HL-60 (cell line): ENCODE measurements around the gene MEF2C.

Source experiments
- DNase-seq, 2 experiments: peaks; one replicate each; pipeline ENCODE4 v3.0.0-alpha.2; 2010 to 2020; ENCODE audit warnings: low read depth in 1 of 2, low spot score in 1 of 2
- H3K27ac ChIP-seq: fragments of 250-450 bp; sonication (Bioruptor Pico); replicated peaks from 2 replicates; pipeline ENCODE4 v1.5.1; 2020; ENCODE audit warnings: mild to moderate bottlenecking, moderate library complexity
- H3K27me3 ChIP-seq: fragments of 250-450 bp; sonication (Bioruptor Pico); 2 replicates; pipeline ENCODE4 v1.5.1; 2021; ENCODE audit warnings: mild to moderate bottlenecking, moderate library complexity; ENCODE audit not compliant: insufficient read depth, poor library complexity, severe bottlenecking
- H3K4me3 ChIP-seq: replicated peaks from 2 replicates; pipeline ENCODE4 v1.5.1; 2011; ENCODE audit warnings: mild to moderate bottlenecking, control low read depth, low read length; ENCODE audit not compliant: insufficient read depth
- GABPA ChIP-seq: IDR thresholded peaks from 2 replicates; pipeline ENCODE4 v1.6.1; 2012; ENCODE audit warnings: low read depth
- POLR2AphosphoS5 ChIP-seq: IDR thresholded peaks from 2 replicates; pipeline ENCODE4 v1.6.1; 2012; ENCODE audit warnings: low read depth
- REST ChIP-seq: IDR thresholded peaks from 2 replicates; pipeline ENCODE4 v1.6.1; 2012; ENCODE audit warnings: low read depth; ENCODE audit not compliant: insufficient replicate concordance
- SPI1 ChIP-seq: IDR thresholded peaks from 2 replicates; pipeline ENCODE4 v1.6.1; 2012; ENCODE audit warnings: low read depth, mild to moderate bottlenecking, borderline replicate concordance
- TF ChIP-seq, protein P1 (sequence below): IDR thresholded peaks from one replicate; pipeline ENCODE4 v1.5.1; 2011; ENCODE audit warnings: low read length, control low read depth, inconsistent platforms; ENCODE audit not compliant: insufficient read depth

The MEF2C gene

DNA sequence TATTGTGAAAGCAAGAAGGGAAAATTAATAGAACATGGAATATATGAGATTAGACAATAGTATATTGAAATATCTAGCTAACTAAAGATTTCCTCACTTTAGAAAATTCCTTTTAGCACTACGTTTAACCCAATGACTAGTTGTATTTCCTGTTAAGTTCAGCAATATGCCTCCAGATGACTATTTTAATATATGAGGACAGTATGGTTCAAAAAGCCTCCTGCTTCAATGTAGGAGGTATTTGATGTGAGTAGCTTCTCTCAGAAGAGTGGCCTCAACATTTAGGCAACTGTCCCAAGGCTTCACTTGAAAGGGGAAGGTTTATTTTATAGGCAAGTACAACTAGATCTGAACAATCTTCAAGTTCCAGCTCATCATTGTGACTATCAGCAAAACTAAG is 2.0 kb upstream of the MEF2C start:
- Histone ChIP-seq H3K4me3 (no peak overlapping the region), H3K27ac (no peak overlapping the region), H3K27me3 (no peaks in the 10 kb centered on the region)
- no peak for DNase-seq
- TF ChIP-seq GABPA (no peak), REST (no peak), POLR2AphosphoS5 (no peak), SPI1 (no peak)
- TF ChIP-seq, protein P1, sequence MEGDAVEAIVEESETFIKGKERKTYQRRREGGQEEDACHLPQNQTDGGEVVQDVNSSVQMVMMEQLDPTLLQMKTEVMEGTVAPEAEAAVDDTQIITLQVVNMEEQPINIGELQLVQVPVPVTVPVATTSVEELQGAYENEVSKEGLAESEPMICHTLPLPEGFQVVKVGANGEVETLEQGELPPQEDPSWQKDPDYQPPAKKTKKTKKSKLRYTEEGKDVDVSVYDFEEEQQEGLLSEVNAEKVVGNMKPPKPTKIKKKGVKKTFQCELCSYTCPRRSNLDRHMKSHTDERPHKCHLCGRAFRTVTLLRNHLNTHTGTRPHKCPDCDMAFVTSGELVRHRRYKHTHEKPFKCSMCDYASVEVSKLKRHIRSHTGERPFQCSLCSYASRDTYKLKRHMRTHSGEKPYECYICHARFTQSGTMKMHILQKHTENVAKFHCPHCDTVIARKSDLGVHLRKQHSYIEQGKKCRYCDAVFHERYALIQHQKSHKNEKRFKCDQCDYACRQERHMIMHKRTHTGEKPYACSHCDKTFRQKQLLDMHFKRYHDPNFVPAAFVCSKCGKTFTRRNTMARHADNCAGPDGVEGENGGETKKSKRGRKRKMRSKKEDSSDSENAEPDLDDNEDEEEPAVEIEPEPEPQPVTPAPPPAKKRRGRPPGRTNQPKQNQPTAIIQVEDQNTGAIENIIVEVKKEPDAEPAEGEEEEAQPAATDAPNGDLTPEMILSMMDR: no peak

GRCh38 chr5:88884608-88884877 is 1.6 kb upstream of the MEF2C start:
- H3K27me3 ChIP-seq: no peaks in the 10 kb centered on the region
- peak overlapping the region; percentile 58 for H3K4me3 ChIP-seq
- TF ChIP-seq SPI1: no peak
- TF ChIP-seq GABPA: no peak
- TF ChIP-seq, protein P1: no peak
- no peak for TF ChIP-seq POLR2AphosphoS5
- no peak for TF ChIP-seq REST
- no peak for DNase-seq
- no peak overlapping the region for H3K27ac ChIP-seq

DNA sequence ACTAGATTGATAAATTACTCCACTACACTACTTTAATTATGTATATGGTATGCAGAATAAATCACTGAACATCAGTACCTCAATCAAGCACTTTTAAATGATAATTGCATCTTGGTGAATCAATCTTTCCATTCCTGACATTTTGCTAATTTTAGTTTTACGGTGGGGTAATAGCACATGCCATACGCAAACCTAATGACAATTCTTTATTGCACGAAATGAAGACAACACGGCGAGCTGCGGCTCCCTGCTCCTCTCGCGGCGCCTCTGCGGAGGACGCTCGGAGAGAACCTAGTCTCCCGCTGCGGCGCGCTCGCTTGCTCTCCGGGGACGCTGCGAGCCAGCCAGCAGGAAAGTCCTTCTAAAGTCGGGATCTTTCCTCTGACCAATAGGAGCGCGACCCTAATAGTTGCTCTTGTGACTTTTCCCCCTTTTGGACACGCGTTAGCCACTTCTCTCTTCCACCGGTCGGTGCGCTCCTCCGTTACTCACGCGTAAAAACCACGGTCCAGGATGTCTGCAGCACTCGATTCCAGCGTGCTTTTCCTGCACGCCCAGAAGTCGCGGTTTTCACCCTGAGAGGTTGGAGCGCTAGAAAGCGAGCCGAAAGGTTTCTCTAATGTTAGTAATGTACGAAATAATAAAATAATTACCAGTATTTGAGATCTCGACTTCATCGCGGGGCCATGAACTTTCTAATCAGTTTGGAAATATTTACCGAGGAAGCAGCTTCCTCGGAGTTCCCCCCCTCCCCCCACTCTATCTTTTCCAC is 1.0 kb upstream of the MEF2C start:
- no peak overlapping the region for H3K27ac ChIP-seq
- TF ChIP-seq SPI1 (no peak), POLR2AphosphoS5 (no peak), GABPA (no peak)
- TF ChIP-seq, protein P1: no peak
- peak overlapping the region; percentile 58 for H3K4me3 ChIP-seq
- H3K27me3 ChIP-seq: no peaks in the 10 kb centered on the region
- no peak for DNase-seq
